HEK293 (cell line): ENCODE data around the gene HS3ST4.

Experiments used
- CTCF ChIP-seq: fragments of 450-650 bp; formaldehyde crosslinking; IDR thresholded peaks from 2 replicates; pipeline ENCODE4 v1.5.1; 2016; ENCODE audit warnings: missing biosample characterization, missing genetic modification characterization
- PRDM10 ChIP-seq: fragments of 450-650 bp; formaldehyde crosslinking; IDR thresholded peaks from 2 replicates; pipeline ENCODE4 v1.5.1; 2016; ENCODE audit warnings: missing biosample characterization, missing genetic modification characterization
- REST ChIP-seq: fragments of 450-650 bp; formaldehyde crosslinking; IDR thresholded peaks from 2 replicates; pipeline ENCODE4 v1.5.1; 2016; ENCODE audit warnings: missing biosample characterization, missing genetic modification characterization
- SETDB1 ChIP-seq: IDR thresholded peaks from one replicate; pipeline ENCODE4 v1.6.1; 2017; ENCODE audit warnings: mild to moderate bottlenecking, low read length, moderate library complexity, mixed read lengths; ENCODE audit not compliant: insufficient read length
- TRIM28 ChIP-seq: IDR thresholded peaks from 2 replicates; pipeline ENCODE4 v1.6.1; 2011; ENCODE audit warnings: low read length, control low read depth, borderline replicate concordance
- ZNF138 ChIP-seq: fragments of 450-650 bp; formaldehyde crosslinking; IDR thresholded peaks from 2 replicates; pipeline ENCODE4 v1.5.1; 2016; ENCODE audit warnings: missing biosample characterization, missing genetic modification characterization, borderline replicate concordance
- ZNF26 ChIP-seq: fragments of 450-650 bp; formaldehyde crosslinking; IDR thresholded peaks from 2 replicates; pipeline ENCODE4 v1.5.1; 2016; ENCODE audit warnings: missing biosample characterization, missing genetic modification characterization
- ZNF274 ChIP-seq, 2 experiments: fragments of 200-500 bp in 1 of 2; fragments of 450-650 bp in 1 of 2; sonication (Bioruptor generic) in 1 of 2; formaldehyde crosslinking in 1 of 2; IDR thresholded peaks; 2 replicates each; pipeline versions ENCODE4 v1.5.1 to v1.6.1; 2014 to 2016; ENCODE audit warnings: borderline replicate concordance in 1 of 2, inconsistent platforms in 1 of 2, low read length in 1 of 2, missing biosample characterization in 1 of 2, missing genetic modification characterization in 1 of 2
- ZNF350 ChIP-seq: fragments of 450-650 bp; formaldehyde crosslinking; IDR thresholded peaks from 2 replicates; pipeline ENCODE4 v1.5.0; 2017; ENCODE audit warnings: missing biosample characterization, mild to moderate bottlenecking, missing genetic modification characterization
- ZNF398 ChIP-seq: fragments of 450-650 bp; formaldehyde crosslinking; IDR thresholded peaks from 2 replicates; pipeline ENCODE4 v1.5.1; 2017; ENCODE audit warnings: missing biosample characterization, missing genetic modification characterization
- ZNF449 ChIP-seq: fragments of 450-650 bp; formaldehyde crosslinking; IDR thresholded peaks from 2 replicates; pipeline ENCODE4 v1.5.1; 2017; ENCODE audit warnings: missing biosample characterization, mild to moderate bottlenecking, missing genetic modification characterization, moderate library complexity
- ZNF501 ChIP-seq: fragments of 450-650 bp; formaldehyde crosslinking; IDR thresholded peaks from 2 replicates; pipeline ENCODE4 v1.5.1; 2016; ENCODE audit warnings: missing biosample characterization, missing genetic modification characterization
- ZNF704 ChIP-seq: fragments of 450-650 bp; formaldehyde crosslinking; IDR thresholded peaks from 2 replicates; pipeline ENCODE4 v1.5.1; 2016; ENCODE audit warnings: missing biosample characterization, missing genetic modification characterization
- ZSCAN18 ChIP-seq: fragments of 450-650 bp; formaldehyde crosslinking; IDR thresholded peaks from 2 replicates; pipeline ENCODE4 v1.5.1; 2016; ENCODE audit warnings: missing biosample characterization, missing genetic modification characterization

GRCh38 chr16:25676820-25677219, 14.9 kb upstream of the HS3ST4 start:
- TF ChIP-seq CTCF, result no peak
- TF ChIP-seq ZNF274 (IDR thresholded peaks at IDR 0.05; ENCODE audit: low read length), result no peak
- TF ChIP-seq ZNF274 (tag by site-specific recombination; IDR thresholded peaks at IDR 0.05; ENCODE audit: borderline replicate concordance), result no peak
- TF ChIP-seq ZNF26 (tag by site-specific recombination), result no peak
- no peak for TF ChIP-seq ZNF501 (tag by site-specific recombination)
- no peak for TF ChIP-seq ZSCAN18 (tag by site-specific recombination)
- no peak for TF ChIP-seq REST
- no peak for TF ChIP-seq ZNF138
- TF ChIP-seq PRDM10 (tag by site-specific recombination), result no peak
- TF ChIP-seq ZNF449 (tag by site-specific recombination), result no peak
- TF ChIP-seq ZNF704 (tag by site-specific recombination), result no peak
- TF ChIP-seq TRIM28, result no peak
- no peak for TF ChIP-seq ZNF350 (tag by site-specific recombination)
- TF ChIP-seq ZNF398 (tag by site-specific recombination), result no peak
- no peak for TF ChIP-seq SETDB1
